Erythroblast (primary cell): ENCODE measurements around the gene PTPRA.

ENCODE experiments used
- DNase-seq, 2 experiments: peaks; one replicate each; lab custom pipeline; 2025; lab: John Stamatoyannopoulos, UW
- GATA1 ChIP-seq: IDR thresholded peaks from 2 replicates; pipeline ENCODE4 v1.6.1; 2011; ENCODE audit warnings: low read depth, mild to moderate bottlenecking, control low read depth, low read length, moderate library complexity
- POLR2A ChIP-seq: IDR thresholded peaks from 2 replicates; pipeline ENCODE4 v1.6.1; 2011; ENCODE audit warnings: mild to moderate bottlenecking, low read length

Gene PTPRA

DNA sequence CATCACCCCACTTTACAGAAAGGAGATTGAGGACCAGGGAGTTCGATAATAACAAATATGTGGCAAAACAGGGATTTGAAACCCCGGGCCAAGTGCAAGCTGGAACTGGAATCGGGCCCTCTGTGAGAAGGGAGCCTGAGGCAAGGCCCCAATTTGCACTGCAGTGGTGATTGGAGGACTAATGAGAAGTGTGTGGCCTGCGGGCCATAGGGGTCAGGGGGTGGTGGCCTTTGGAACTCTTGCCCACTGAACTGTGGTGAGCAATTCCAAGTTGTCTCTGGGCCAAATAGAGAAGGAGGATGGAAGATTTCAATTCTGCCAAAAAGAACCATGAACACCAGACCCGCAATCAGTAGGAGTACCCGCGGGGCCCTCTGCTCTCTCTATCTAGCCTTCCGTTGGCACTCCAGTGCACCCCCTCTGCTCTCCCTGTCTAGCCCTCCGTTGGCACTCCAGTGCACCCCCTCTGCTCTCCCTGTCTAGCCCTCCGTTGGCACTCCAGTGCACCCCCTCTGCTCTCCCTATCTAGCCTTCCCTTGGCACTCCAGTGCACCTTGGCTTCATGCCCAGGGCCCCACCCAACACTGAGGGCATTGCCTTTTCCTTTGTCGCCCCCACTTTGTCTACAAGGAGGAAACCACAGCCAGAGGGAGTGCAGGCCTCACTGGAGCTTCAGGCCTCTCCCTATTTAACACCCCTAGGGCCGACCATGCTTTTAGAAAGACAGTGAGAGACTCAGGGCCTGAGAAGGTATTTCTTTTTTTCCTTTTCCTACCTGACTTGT is 6.0 kb upstream of the PTPRA start:
- TF ChIP-seq GATA1 (no peak), POLR2A (no peak)
- peak; percentile 54 to 62 for DNase-seq

DNA sequence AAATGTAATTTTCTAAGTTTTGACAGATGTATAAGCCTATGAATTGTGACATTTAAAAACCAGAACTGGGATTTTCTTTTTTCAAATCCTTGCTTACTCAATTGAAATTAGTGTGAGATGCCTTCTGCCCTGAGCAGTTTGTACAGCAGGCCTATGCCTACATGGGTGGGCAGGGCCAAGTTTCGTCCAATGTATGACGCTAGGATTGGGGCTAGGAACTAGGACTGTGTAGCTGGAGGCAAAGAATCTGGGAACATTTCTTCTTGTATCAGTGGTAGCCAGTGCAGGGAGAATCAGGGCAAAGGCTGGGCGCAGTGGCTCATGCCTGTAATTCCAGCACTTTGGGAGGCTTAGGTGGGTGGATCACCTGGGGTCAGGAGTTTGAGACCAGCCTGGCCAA is 3.9 kb upstream of the PTPRA start:
- TF ChIP-seq POLR2A (no peak), GATA1 (no peak)
- no peak for DNase-seq

DNA sequence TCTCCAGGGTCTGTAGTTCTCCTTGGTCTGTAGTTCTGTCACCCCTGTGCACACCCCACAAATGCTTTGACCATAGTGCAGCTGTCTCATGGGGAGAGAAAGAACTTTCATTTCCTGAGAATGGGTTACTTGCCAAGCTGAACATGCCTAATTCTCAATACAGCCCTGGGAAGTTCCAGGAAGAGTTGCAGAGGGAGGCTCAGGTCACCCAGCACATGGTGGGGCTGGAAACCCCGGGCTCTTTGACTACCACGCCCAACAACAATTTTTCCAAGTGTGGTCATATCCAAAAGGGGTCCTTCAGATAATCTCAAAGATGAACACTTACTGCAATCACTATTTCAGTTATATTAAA is 2.2 kb upstream of the PTPRA start:
- no peak for TF ChIP-seq GATA1
- no peak for TF ChIP-seq POLR2A
- peak; percentile 16 to 25 for DNase-seq

DNA sequence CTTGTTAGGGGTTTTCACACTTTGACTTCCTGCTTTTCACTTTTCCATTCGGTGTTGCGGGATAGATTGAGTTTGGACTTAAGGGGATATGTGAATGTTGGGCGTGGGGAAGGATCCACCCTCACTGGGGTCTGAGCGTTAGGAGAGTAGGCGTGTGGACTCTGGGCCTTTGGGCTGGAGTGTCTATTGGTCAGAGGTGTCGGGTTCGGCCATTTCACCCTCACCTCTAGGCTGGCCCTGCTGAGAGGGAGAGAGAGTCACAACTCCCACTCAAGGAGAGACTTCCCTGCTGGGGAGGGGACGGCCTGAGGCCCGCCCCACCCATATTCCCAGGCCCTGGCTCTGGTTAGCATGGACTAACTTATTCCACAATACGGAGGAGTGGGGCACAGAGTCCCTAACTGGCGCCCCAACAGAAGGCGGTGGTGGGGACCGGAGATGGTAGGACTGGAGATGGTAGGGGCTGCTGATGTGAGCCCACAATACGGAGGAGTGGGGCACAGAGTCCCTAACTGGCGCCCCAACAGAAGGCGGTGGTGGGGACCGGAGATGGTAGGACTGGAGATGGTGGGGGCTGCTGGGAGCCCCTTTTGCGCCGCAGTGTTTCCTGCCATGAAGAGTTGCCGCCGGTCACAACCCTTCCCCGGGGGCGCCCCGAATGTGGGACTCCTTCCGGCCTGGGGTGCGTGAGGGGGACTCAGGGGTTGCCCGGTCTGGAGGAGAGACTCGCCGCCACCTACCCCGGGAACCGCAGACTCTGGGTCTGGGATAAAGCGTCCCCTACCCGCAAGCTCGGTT is 1.4 kb upstream of the PTPRA start:
- TF ChIP-seq POLR2A (no peak), GATA1 (no peak)
- DNase-seq: peak in 1 of 2 experiments; percentile 30

DNA sequence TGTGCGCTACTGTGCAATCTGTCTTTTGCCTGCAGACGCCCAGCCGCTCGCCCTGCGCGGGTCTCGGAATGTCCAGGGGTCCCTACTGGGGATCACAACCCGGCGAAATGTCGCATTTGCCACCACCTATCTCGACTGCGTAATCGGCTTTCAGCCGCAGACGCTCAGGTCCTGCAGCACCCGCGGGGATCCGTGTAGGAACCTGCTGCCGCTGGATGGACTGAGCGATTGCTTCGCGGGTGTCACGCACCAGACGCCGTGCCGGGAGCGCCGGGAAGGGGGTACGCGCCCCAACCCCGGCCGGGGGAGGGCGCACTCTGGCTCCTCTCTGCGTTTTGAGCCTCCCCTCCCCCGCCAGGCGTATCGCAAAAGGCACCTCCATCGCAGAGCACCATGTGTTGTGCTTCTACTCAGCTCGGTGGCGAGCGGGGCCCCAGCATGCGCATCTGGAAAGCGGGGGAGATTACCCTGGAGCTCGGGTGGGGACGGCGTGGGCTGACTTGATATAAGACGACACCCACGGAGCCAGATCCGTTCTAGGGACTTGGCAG is 747 bp upstream of the PTPRA start:
- DNase-seq: peak; percentile 92
- TF ChIP-seq GATA1 (no peak), POLR2A (no peak)

DNA sequence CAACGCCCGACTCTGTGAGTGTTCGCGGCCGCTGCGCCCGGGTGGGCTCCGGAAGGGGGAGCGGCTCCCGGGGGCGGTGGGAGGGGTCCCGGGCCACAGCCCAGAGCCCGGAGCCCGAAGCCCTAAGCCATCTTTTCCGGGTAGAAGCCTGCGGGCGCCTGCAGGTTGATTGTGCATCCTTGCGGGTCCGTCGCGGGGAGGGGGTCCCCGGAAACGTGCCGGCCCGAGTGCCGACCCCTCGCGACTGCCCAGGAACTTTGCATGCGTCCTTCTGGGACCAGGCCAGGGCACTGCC is 413 bp downstream of the PTPRA start:
- no peak for DNase-seq
- TF ChIP-seq GATA1: no peak
- TF ChIP-seq POLR2A: no peak

DNA sequence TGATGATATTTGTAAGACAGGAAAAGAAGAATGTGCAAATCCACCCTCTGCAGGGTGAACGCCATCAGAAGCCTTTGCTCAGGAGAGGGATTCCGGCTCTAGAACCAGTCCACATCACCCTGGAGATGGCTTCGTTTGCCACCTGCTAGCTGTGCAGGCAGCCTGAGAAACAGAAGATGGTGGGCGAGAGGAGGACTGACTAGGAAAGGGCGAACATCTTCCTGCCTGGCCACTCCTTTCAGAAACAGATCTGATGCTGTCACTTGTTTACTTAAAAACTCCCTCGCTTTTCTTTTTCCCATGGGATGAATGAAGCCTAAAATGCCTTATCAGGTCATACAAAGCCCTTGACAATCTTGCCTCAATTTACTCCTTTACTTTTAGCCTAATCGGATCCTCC is 1.2 kb downstream of the PTPRA start:
- DNase-seq: peak; percentile 32 to 50
- TF ChIP-seq GATA1: no peak
- TF ChIP-seq POLR2A: no peak

DNA sequence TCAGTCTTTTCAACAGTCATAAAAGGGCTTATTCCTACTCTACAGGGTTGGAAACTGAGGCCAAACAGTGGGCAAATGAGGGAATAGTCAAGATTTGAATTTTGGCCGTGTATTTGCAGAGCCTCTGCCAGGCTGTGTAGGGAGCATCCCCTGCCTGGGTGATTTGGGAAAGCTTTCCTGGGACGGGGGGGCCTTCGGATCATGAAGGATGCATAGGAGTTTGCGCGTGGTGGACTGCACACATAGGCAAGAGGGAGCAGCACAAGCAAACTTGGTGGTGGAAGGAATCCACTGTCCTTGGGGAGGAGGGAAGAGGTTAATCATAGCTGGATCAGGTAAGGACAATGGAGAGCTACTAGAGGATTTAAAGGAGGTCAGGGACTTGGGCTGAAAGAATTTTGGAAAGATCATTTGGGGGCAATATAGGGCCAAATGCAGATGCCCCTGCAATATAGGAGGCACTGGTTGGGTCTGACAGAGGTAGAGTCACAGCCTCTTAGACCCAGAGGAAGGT is 2.5 kb downstream of the PTPRA start:
- DNase-seq: no peak
- TF ChIP-seq POLR2A (no peak), GATA1 (no peak)

DNA sequence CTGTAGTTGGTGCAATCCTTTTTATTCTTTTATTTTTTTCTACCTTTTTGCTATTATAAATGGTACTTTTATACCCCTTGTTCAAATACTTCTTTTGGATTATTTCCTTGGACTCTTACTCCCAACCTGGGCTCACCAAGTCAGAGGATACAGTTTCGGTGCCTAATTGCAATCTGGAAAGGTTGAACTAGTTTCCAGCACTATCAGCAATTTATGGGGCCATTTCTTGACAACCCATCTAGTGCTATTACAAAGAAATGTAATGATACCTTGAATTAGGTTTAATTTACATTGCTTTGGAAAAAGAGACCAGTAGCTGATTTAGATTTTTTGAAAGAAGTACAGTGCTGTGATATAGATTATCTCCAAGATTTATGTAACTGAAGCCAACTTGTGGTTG is 5.2 kb downstream of the PTPRA start:
- DNase-seq: no peak
- TF ChIP-seq POLR2A: no peak
- TF ChIP-seq GATA1: no peak

DNA sequence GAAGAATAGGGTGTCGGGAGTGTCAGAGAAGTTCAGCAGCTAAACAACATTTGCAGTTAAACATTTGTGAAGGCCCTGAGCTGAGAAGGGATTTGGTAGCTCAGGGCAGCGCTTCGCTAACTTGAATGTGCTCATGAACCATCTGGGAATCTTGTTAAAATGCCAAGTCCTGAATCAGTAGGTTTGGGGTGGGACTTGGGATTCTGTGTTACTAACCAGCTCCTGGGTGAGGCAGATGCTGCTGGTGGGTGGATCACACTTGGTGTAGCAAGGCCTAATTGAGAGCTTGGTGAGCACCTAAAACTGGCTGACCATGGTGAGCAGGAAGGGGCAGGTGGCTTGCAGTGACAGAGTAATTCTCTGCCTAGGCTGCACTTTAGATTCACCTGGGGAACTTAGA is 5.9 kb downstream of the PTPRA start:
- TF ChIP-seq GATA1 (no peak), POLR2A (no peak)
- no peak for DNase-seq

DNA sequence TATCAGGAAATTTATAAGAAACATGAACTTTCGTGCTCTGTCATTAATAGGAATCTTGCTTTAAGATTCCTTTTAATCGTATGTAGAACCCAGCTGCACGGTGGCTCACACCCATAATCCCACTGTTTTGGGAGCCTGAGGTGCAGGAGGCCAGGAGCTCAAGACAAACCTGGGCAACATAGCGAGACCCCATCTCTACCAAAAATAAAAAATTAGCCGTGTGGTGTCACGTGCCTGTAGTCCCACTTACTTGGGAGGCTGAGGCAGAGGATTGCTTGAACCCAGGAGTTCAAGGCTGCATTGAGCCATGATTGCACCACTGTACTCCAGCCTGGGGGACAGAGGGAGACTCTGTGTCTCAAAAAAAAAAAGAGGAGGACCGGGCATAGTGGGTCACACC is 7.4 kb downstream of the PTPRA start:
- no peak for DNase-seq
- TF ChIP-seq GATA1 (no peak), POLR2A (no peak)

DNA sequence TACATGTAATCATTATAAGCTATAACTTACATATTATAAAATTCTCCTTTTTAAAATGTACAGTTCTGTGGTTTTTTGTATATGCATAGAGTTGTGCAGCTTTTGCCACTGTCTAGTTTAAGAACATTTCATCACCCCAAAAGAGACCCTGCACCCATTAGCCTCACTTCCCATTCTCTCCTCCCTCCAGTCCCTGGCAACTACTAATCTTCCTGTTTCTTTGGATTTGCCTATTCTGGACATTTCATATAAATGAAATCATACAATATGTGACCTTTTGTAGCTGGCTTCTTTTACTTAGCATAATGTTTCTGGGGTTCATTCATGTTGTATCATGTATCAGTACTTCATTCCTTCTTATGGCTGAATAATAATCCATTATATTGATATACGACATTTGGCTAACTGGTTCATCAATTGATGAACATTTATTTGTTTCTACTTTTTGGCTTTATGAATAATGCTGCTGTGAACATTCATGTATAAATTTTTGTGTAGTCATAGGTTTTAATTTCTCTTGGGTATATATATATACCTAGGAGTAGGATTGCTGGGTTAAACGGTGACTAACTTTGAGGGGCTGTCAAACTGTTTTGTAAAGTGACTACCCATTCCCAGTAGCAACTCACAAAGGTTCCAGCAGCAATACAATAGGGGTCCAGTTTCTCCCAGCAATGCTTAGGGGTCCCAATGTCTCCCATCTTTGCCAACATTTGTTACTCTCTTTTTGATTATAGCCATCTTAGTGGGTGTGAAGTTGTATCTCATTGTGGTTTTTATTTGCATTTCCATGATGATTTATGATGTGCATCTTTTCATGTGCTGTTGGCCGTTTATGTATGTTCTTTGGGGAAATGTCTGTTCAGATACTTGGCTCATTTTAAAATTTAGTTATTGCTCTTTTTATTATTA is 10.7 kb downstream of the PTPRA start:
- no peak for DNase-seq
- TF ChIP-seq POLR2A: no peak

DNA sequence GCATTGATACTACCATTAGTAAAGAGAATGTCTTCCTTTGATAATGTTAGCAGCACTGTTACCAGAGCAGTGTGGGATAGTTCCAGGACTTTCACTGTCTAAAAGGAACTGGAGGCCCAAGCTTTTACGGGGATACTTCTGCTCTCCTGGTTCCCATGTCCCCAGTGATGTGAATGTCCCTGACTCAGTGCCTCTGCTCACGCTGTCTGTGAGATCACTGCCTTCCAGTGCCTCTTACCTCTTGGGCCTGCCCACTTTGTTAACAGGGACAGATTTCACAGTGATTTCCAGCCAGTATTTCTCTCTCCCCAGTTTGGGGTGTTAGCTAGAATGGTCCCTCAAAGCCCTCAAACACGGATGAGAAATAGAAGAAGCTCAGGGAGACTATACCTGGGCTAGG is 14.4 kb downstream of the PTPRA start:
- no peak for DNase-seq
- TF ChIP-seq GATA1 (no peak), POLR2A (no peak)
